Glutamatergic neuron (in vitro differentiated cells): ENCODE data around the gene RHAG. TPM values are rescaled to one million over a fixed set of nuclear protein-coding genes. Genes with fewer than 3 reads are reported as not detected.

Experiments used
- DNase-seq: peaks from one replicate; pipeline ENCODE4 v3.0.0; 2022
- H3K27ac Mint-ChIP-seq: one replicate; pipeline ENCODE4 v1.8.0; 2020; ENCODE audit warnings: mild to moderate bottlenecking, mixed read lengths, inconsistent platforms; ENCODE audit not compliant: unreplicated experiment
- H3K27me3 Mint-ChIP-seq: one replicate; pipeline ENCODE4 v1.8.0; 2020; ENCODE audit warnings: mild to moderate bottlenecking, moderate library complexity, mixed read lengths, inconsistent platforms; ENCODE audit not compliant: unreplicated experiment
- H3K36me3 Mint-ChIP-seq: one replicate; pipeline ENCODE4 v1.8.0; 2020; ENCODE audit warnings: mild to moderate bottlenecking, mixed read lengths, inconsistent platforms; ENCODE audit not compliant: unreplicated experiment
- H3K4me1 Mint-ChIP-seq: one replicate; pipeline ENCODE4 v1.8.0; 2020; ENCODE audit warnings: mild to moderate bottlenecking, low read depth, mixed read lengths, inconsistent platforms; ENCODE audit not compliant: unreplicated experiment
- H3K4me3 Mint-ChIP-seq: one replicate; pipeline ENCODE4 v1.8.0; 2020; ENCODE audit warnings: mild to moderate bottlenecking, mixed read lengths, inconsistent platforms; ENCODE audit not compliant: unreplicated experiment
- H3K9me3 Mint-ChIP-seq: one replicate; pipeline ENCODE4 v1.8.0; 2020; ENCODE audit warnings: mild to moderate bottlenecking, moderate library complexity, mixed read lengths, inconsistent platforms; ENCODE audit not compliant: unreplicated experiment
- total RNA-seq: library from RNA; stranded (reverse); fragmentation: NEBNext Ultra II Directional; extraction: Animal tissue kit (Norgen Biotek cat#: 25700); gene quantifications from one replicate; pipeline ENCODE4 v1.2.1, GENCODE V29; 2021; ENCODE audit not compliant: unreplicated experiment
- TF ChIP-seq, protein P1 (sequence below): fragments of 200-600 bp; sonication (generic); IDR thresholded peaks from one replicate; pipeline ENCODE4 v1.5.0; 2021; ENCODE audit not compliant: partially characterized antibody, unreplicated experiment

RHAG gene
- total RNA-seq, 1 donor from 2014 or later = not detected

DNA sequence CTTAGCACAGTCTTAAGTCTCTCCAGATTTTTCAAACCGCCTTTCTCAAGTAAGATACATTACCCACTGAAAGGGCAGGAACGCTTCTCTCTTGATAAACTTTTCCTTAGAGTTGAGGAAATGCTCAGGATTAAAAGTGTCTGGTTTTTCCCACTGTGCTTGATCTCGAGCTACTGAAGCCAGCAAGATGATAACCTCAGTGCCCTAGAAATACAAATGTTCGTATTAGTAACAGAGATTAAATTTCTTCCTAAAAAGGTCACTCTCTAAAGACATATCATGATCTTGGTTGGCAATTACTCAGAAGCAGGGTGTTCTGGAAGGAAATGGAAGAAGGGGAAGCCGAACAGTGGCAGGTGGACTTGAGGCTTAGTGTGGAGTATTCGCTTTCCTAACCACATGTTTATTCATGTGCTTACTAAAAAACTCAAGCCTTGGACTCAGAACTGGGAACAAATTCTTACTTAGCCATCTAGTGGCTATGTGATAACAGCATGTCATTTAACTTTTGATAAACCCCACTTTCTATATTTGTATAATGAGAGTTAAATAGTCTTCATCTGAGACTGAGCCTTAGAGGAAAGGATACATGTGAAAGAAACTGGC lies 66.1 kb downstream of the RHAG start:
- DNase-seq = no peak
- H3K9me3 Mint-ChIP-seq = peaks cover 2% of the 10 kb centered on the region
- no peaks in the 10 kb centered on the region for H3K36me3 Mint-ChIP-seq
- no peak overlapping the region for H3K27ac Mint-ChIP-seq
- no peaks in the 10 kb centered on the region for H3K27me3 Mint-ChIP-seq
- H3K4me3 Mint-ChIP-seq = no peak overlapping the region
- TF ChIP-seq, protein P1, sequence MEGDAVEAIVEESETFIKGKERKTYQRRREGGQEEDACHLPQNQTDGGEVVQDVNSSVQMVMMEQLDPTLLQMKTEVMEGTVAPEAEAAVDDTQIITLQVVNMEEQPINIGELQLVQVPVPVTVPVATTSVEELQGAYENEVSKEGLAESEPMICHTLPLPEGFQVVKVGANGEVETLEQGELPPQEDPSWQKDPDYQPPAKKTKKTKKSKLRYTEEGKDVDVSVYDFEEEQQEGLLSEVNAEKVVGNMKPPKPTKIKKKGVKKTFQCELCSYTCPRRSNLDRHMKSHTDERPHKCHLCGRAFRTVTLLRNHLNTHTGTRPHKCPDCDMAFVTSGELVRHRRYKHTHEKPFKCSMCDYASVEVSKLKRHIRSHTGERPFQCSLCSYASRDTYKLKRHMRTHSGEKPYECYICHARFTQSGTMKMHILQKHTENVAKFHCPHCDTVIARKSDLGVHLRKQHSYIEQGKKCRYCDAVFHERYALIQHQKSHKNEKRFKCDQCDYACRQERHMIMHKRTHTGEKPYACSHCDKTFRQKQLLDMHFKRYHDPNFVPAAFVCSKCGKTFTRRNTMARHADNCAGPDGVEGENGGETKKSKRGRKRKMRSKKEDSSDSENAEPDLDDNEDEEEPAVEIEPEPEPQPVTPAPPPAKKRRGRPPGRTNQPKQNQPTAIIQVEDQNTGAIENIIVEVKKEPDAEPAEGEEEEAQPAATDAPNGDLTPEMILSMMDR = no peak
- H3K4me1 Mint-ChIP-seq = no peaks in the 10 kb centered on the region

DNA sequence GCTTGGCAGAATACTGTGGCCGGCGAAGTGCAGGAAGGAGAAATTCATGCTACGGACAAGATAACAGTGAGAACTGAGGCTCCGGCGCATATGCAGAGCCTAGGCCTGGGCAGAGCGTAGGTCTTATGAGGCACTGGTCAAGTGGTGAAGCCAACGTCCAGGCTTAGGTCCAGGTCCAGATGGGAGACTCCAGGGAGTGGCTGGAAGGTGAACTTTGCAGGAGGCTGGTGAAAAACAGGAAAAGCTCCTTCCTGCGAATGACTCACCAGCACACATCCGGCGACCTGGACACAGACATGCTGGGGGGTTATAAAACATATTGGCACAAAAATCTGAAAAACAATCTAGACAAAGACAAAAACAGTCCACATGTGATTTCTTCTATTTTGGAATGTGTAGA lies 70.8 kb downstream of the RHAG start:
- TF ChIP-seq, protein P1 = no peak
- no peak overlapping the region for H3K27ac Mint-ChIP-seq
- H3K9me3 Mint-ChIP-seq = peaks cover 2% of the 10 kb centered on the region

DNA sequence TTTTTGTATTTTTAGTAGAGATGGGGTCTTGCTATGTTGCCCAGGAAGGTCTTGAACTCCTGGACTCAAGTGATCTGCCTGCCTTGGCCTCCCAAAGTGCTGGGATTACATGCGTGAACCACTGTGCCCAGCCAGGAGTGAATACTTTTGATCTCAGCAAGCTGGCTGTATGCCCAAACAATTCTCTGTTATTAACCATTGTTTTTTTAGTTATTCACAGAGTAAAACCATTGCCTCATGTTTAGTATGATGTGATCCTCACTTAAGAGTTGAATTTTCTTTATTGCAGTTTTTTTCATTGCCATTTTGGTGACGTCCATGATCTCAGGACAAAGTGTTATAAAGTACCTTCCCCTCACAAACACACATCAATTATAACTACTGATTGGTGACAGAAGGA lies 71.4 kb downstream of the RHAG start:
- TF ChIP-seq, protein P1 = no peak
- Mint-ChIP-seq H3K9me3 (peaks cover 2% of the 10 kb centered on the region), H3K36me3 (no peaks in the 10 kb centered on the region), H3K27ac (no peak overlapping the region), H3K27me3 (no peaks in the 10 kb centered on the region), H3K4me3 (no peak overlapping the region), H3K4me1 (no peaks in the 10 kb centered on the region)
- no peak for DNase-seq

More for the DNA sequence above, 70.8 kb downstream of the RHAG start:
- no peaks in the 10 kb centered on the region for H3K36me3 Mint-ChIP-seq
- no peaks in the 10 kb centered on the region for H3K27me3 Mint-ChIP-seq
- DNase-seq = no peak
- no peak overlapping the region for H3K4me3 Mint-ChIP-seq
- no peaks in the 10 kb centered on the region for H3K4me1 Mint-ChIP-seq

DNA sequence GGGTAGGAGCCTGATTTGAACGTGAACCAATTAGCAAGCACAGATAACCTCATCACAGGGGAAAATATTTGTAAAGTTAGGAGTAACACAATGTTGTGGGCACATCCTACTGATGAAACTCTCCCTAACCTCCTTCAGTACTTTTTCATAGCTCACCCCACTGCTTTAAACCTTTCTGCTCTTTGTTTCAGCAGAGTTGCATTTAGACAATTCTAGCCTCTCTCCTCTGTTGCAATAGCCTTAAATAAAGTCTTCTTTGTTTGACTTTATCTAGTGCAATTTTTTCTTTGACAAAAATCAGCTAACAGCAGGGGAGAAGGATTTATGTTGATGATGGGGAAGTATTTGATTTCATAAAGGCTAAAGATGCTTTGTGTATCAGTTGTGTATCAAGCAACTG lies 72.1 kb downstream of the RHAG start:
- H3K27me3 Mint-ChIP-seq = no peaks in the 10 kb centered on the region
- no peak overlapping the region for H3K4me3 Mint-ChIP-seq
- no peaks in the 10 kb centered on the region for H3K4me1 Mint-ChIP-seq
- no peak overlapping the region for H3K27ac Mint-ChIP-seq
- H3K36me3 Mint-ChIP-seq = no peaks in the 10 kb centered on the region
- TF ChIP-seq, protein P1 = no peak
- H3K9me3 Mint-ChIP-seq = no peaks in the 10 kb centered on the region
- no peak for DNase-seq

DNA sequence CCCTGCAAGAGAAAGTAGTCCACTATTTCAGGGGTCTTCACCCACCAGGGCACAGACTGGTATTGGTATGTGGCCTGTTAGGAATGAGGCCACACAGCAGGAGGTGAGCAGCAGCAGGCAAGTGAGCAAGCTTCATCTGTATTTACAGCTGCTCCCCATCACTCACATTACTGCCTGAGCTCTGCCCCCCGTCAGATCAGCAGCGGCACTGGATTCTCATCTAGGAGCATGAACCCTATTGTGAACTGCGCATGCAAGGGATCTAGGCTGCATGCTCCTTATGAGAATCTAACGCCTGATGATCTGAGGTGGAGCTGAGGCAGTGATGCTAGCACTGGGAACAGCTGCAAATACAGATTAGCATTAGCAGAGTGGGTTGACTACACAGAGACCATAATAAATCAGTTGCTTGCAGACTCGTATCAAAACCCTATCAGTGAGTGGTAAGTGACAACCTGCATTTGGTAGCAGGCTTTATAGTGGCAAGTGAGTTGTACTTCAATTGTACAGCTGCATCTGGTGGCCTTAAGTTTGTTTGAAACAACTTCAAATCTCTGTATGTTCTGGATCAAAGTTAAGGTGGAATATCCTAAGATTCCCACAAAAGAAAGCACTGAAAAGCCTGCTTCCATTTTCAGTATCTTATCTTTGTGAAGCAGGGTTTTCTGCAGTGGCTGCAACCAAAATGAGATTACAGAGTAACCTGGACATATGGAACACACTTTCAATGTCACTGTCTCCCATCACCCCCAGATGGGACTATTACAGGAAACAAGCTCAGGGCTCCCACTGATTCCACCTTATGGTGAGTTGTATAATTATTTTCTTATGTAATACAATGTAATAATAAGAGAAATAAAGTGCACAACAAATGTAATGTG lies 73.4 kb downstream of the RHAG start:
- H3K27me3 Mint-ChIP-seq = no peaks in the 10 kb centered on the region

More for the DNA sequence above, 73.4 kb downstream of the RHAG start:
- H3K9me3 Mint-ChIP-seq = no peaks in the 10 kb centered on the region
- no peaks in the 10 kb centered on the region for H3K4me1 Mint-ChIP-seq
- H3K27ac Mint-ChIP-seq = no peak overlapping the region
- no peak for DNase-seq
- TF ChIP-seq, protein P1 = no peak
- no peak overlapping the region for H3K4me3 Mint-ChIP-seq
- no peaks in the 10 kb centered on the region for H3K36me3 Mint-ChIP-seq
